ENCODE measurements around the gene GTPBP8.
"Not testable (repeated sequence)": the region's sequence is repeated elsewhere in the genome, so short reads cannot be mapped to it uniquely, and the experiment has no call there.

GTPBP8 gene

GRCh38 chr3:113002037-113002436 lies 11.3 kb downstream of the GTPBP8 start:
- DNase-seq, result no peak

DNA sequence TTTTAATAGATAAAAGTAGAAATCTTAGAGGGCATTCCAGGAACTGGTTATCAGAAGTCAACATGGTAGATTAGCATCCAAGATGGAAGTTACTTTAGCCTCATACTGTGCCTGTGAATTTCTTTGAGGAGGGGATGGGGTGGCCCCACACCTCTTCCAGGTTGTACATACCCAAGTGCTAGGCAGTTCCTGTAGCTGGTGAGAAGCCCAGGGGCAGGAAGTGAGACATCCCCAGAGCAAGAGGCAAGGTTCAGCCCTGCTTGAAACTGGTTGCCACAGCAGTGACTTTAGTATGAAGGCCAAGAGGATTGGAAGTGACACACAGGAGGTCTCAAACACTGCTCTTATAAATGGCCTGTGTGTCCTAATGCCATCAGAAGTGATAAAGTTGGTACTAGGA lies 11.9 kb downstream of the GTPBP8 start:
- DNase-seq, result peak; percentile 42

DNA sequence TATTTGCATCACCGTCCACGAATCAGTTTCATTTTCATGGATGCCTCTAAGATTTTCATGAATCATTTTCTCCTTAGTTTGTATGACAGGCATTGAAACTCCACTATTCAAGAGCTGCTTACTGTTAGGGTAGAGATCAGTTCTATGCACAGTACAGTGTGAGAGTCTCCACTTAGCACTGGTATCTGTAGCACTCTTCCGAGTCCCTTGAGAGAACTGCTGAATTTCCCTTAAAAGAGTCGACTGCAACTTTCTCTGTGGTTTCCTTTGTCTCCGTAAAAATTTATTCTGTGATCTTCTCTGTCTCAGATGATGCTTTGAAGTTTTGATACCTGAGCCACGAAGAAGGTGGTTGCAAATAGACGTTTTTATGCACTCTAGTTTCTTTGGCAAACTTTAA lies 14.8 kb downstream of the GTPBP8 start:
- peak; percentile 16 for DNase-seq

- no peak for DNase-seq
Measured at GRCh38 chr3:113006359-113007056, 15.7 kb downstream of the GTPBP8 start.

DNA sequence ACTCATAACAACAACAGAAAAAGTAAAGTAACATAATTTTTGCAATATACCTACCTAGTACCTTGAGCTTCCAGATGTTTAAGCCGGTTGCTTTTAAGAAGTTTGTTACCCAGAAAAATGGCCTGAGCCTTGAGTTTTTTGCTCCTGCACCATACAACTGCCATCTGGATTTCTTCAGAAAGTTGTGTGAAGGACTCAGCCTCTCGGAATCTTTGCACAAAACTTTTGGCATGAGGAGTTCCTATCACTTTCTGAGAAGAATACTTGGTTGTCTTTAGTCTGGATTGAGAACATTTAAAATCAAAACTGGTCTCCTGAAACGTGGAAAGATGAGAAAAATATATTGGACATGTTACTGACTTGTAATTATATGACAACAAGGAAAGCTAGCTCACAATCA lies 17.3 kb downstream of the GTPBP8 start:
- DNase-seq, result no peak

GRCh38 chr3:113013593-113013992 lies 22.8 kb downstream of the GTPBP8 start:
- no peak for DNase-seq

GRCh38 chr3:113018536-113019181 lies 27.9 kb downstream of the GTPBP8 start:
- DNase-seq, result no peak

- DNase-seq, result peak; percentile 86
Measured at GRCh38 chr3:113019182-113020137, 28.7 kb downstream of the GTPBP8 start.

GRCh38 chr3:113021471-113021870 lies 30.7 kb downstream of the GTPBP8 start:
- no peak for DNase-seq

DNA sequence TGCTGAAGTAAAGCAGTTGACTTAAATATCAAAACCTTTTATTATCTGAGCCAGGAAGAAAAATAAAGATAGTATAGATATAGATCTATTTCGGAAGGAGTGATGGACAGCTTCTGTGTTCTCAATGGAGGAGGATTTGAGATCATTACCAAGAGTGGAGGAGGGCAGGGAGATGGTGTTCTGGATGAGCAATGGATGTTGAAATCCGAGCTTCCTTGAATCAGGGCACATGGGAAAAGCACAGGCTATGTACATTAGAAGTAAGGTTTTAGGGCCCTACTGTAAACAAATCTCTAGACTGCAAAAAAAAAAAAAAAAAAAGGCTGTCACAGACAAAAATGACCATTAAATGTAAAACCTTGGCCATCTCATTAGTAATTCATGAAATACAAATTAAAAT lies 43.2 kb downstream of the GTPBP8 start:
- DNase-seq, result no peak

GRCh38 chr3:113035387-113035982 lies 44.7 kb downstream of the GTPBP8 start:
- peak; percentile 27 for DNase-seq

GRCh38 chr3:113038328-113038727 lies 47.5 kb downstream of the GTPBP8 start:
- no peak for DNase-seq

- no peak for DNase-seq
Measured at GRCh38 chr3:113039546-113039945, 48.8 kb downstream of the GTPBP8 start.

- no peak for DNase-seq
Measured at GRCh38 chr3:113040231-113040630, 49.4 kb downstream of the GTPBP8 start.

GRCh38 chr3:113043686-113044085 lies 52.9 kb downstream of the GTPBP8 start:
- DNase-seq, result no peak

- DNase-seq, result not testable (repeated sequence)
Measured at GRCh38 chr3:113046186-113046965, 55.6 kb downstream of the GTPBP8 start.

DNA sequence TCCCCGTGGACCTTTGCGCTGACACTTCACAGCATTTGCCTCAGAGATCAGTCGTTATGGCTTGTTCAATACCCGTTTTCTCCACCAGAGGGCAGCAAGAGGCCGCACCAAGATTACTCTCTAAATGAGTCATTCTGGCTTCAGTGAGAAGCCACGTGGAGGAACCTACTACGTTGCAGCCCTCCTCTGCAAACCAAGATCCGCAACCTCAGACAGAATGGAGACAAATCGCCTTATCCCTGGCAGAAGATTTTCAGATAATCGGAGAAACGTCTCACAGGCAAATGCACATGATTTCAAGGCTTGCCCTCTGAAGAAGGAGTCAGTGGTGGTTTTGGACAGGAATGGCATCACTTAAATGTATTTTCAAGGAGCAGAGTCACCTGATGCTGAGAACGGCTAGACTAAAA lies 60.5 kb downstream of the GTPBP8 start:
- DNase-seq, result peak; percentile 79
